Measurements from ENCODE around the gene SLCO2A1.

The SLCO2A1 gene

GRCh38 chr3:134066651-134067530, 37.2 kb upstream of the SLCO2A1 start:
- Mint-ChIP-seq H3K4me1 (no peaks in the 10 kb centered on the region), H3K27me3 (peaks cover 8% of the 10 kb centered on the region), H3K4me3 (no peak overlapping the region), H3K36me3 (no peaks in the 10 kb centered on the region), H3K9me3 (no peaks in the 10 kb centered on the region), H3K27ac (no peak overlapping the region)
- DNase-seq: no peak
- CTCF ChIA-PET: no interaction called here

DNA sequence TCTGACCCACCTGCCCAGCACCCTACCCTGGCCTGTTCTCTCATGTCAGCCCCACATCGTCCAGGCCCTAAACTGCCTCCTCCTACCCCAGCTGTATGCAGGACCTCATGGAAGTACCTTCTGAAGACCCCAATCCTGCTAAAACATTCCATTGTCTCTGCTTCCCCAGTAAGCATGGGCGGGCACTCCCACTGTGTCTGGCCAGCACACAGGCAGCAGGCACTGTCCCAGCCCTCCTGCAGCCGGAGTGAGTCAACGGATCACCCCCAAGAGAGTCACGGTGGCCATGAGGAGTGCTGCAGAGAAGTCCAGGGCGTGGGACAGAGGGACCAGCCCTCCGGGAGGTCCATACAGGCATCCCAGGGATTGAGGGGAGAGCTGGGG, 36.4 kb upstream of the SLCO2A1 start:
- Mint-ChIP-seq H3K36me3 (no peaks in the 10 kb centered on the region), H3K27ac (peak overlapping the region; percentile 54), H3K27me3 (peaks cover 12% of the 10 kb centered on the region), H3K4me1 (no peaks in the 10 kb centered on the region), H3K9me3 (no peaks in the 10 kb centered on the region), H3K4me3 (no peak overlapping the region)
- DNase-seq: no peak
- CTCF ChIA-PET: no interaction called here

DNA sequence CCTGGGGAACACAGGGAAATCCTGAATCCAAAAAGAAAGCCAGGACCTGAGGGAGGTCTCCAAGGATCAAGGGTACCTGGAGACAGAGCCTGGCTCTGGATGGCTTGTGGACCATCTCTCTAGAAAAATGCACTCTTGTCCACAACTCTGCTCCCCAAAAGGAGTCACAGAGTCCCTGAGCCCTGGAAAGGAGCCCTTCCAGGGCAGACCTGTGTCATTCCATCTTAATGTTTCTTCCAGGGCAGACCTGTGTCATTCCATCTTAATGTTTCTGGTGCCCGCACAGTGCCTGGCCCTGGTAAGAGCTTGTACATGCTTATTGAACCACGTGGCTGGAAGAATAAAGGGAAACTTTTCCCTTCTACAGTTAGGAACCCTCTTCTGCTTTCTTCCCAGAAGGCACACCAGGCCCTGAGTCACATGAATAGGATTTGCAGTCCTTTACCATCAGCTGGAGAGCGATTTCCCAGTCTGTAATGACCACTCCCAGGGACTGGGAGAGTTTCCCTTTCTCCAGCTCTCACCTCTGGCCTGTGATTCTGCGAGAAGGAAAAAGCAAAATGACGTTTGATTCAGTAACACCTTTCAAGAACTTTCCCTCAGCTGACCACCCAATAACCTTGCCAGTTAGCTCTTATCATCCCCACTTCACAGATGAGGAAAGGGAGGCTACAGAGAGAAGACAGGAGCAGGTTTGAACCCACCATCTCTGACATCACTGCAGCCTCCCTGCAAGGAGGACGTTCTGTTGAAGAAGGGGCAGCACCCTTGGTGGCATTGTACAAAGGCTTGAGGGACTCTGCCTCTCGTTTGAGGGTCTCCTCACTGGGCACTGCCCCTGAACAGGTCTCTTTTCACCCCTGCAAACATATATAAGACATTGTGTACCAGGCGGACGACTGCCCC, 35.8 kb upstream of the SLCO2A1 start:
- no peak overlapping the region for H3K4me3 Mint-ChIP-seq
- H3K27ac Mint-ChIP-seq: no peak overlapping the region
- H3K27me3 Mint-ChIP-seq: peaks cover 16% of the 10 kb centered on the region
- H3K9me3 Mint-ChIP-seq: no peaks in the 10 kb centered on the region
- no peaks in the 10 kb centered on the region for H3K4me1 Mint-ChIP-seq
- CTCF ChIA-PET: no interaction called here
- H3K36me3 Mint-ChIP-seq: no peaks in the 10 kb centered on the region
- DNase-seq: no peak

DNA sequence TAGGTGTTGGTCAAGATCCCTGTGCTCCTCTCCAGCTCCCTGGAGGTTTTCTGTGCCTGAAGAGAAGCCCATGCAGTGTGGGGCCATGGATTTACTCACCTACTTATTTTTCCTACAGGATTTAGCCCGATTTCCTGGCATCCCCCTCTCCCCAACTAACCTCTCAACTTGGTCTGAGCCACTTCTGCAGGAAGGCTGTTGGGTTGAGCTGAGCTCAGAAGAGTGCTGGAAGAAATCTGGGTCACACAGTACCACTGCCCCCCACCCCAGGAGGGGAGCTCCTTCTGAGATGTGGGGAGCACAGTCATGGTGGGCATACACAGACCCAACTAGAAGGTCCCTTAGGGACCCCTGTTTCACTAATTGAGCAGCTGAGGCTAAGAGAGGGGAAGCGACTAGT, 34.4 kb upstream of the SLCO2A1 start:
- CTCF ChIA-PET: no interaction called here
- Mint-ChIP-seq H3K27ac (no peak overlapping the region), H3K4me1 (no peaks in the 10 kb centered on the region), H3K36me3 (no peaks in the 10 kb centered on the region), H3K4me3 (no peak overlapping the region), H3K9me3 (no peaks in the 10 kb centered on the region), H3K27me3 (peaks cover 22% of the 10 kb centered on the region)
- no peak for DNase-seq

- no peak for DNase-seq
- Mint-ChIP-seq H3K4me1 (peaks cover 11% of the 10 kb centered on the region), H3K36me3 (no peaks in the 10 kb centered on the region), H3K4me3 (no peak overlapping the region), H3K9me3 (no peaks in the 10 kb centered on the region), H3K27me3 (peaks cover 33% of the 10 kb centered on the region), H3K27ac (no peak overlapping the region)
- CTCF ChIA-PET: no interaction called here
These were observed 31.7 kb upstream of the SLCO2A1 start for GRCh38 chr3:134061401-134061800.

GRCh38 chr3:134060561-134061385, 31.0 kb upstream of the SLCO2A1 start:
- Mint-ChIP-seq H3K9me3 (no peaks in the 10 kb centered on the region), H3K4me1 (peaks cover 11% of the 10 kb centered on the region), H3K36me3 (no peaks in the 10 kb centered on the region), H3K27me3 (peaks cover 33% of the 10 kb centered on the region), H3K27ac (no peak overlapping the region), H3K4me3 (no peak overlapping the region)
- no peak for DNase-seq
- CTCF ChIA-PET: interaction anchor here (0.6 kb wide), 1 partner anchor 79 kb away, joined by 3 read pairs; no protein-coding TSS in a partner anchor

GRCh38 chr3:134059671-134060560, 30.2 kb upstream of the SLCO2A1 start:
- H3K36me3 Mint-ChIP-seq: no peaks in the 10 kb centered on the region
- no peaks in the 10 kb centered on the region for H3K9me3 Mint-ChIP-seq
- no peak overlapping the region for H3K27ac Mint-ChIP-seq
- peaks cover 13% of the 10 kb centered on the region for H3K4me1 Mint-ChIP-seq
- peaks cover 35% of the 10 kb centered on the region for H3K27me3 Mint-ChIP-seq
- no peak overlapping the region for H3K4me3 Mint-ChIP-seq
- CTCF ChIA-PET: interaction anchor here (0.6 kb wide), 1 partner anchor 78 kb away, joined by 3 read pairs; no protein-coding TSS in a partner anchor
- DNase-seq: no peak

- H3K27ac Mint-ChIP-seq: no peak overlapping the region
- no peak overlapping the region for H3K4me3 Mint-ChIP-seq
- H3K36me3 Mint-ChIP-seq: no peaks in the 10 kb centered on the region
- no peak for DNase-seq
- peaks cover 17% of the 10 kb centered on the region for H3K4me1 Mint-ChIP-seq
- H3K9me3 Mint-ChIP-seq: no peaks in the 10 kb centered on the region
- peaks cover 38% of the 10 kb centered on the region for H3K27me3 Mint-ChIP-seq
- CTCF ChIA-PET: no interaction called here
These were observed 29.4 kb upstream of the SLCO2A1 start for GRCh38 chr3:134059035-134059601.

- CTCF ChIA-PET: no interaction called here
- no peak for DNase-seq
- Mint-ChIP-seq H3K4me3 (no peak overlapping the region), H3K9me3 (no peaks in the 10 kb centered on the region), H3K27ac (no peak overlapping the region), H3K27me3 (peaks cover 31% of the 10 kb centered on the region), H3K4me1 (peaks cover 17% of the 10 kb centered on the region), H3K36me3 (no peaks in the 10 kb centered on the region)
These were observed 28.0 kb upstream of the SLCO2A1 start for GRCh38 chr3:134057654-134058110.

GRCh38 chr3:134057006-134057653, 27.4 kb upstream of the SLCO2A1 start:
- H3K27ac Mint-ChIP-seq: no peak overlapping the region
- CTCF ChIA-PET: no interaction called here
- no peak overlapping the region for H3K4me3 Mint-ChIP-seq
- peaks cover 17% of the 10 kb centered on the region for H3K4me1 Mint-ChIP-seq
- no peaks in the 10 kb centered on the region for H3K9me3 Mint-ChIP-seq
- H3K27me3 Mint-ChIP-seq: peaks cover 31% of the 10 kb centered on the region
- no peaks in the 10 kb centered on the region for H3K36me3 Mint-ChIP-seq
- DNase-seq: no peak

DNA sequence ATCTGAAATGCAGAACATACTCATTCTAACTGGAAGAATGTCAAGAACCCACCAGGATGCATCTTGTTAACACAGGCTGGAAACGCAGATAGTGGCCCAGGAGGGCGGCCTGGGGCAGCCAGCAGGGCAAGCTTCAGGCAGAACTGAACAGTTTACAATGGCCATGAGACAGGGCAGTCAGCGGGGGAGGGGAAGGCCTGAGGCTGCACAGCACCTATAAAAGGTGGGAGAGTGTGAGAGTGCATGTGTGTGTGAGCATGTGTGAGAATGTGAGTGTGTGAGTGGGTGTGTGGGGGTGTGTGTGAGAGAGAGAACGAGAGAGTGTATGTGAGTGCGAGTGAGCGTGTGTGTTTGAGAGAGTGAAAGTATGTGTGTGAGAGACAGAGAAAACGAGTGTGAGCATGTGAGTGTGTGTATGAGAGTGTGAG, 26.8 kb upstream of the SLCO2A1 start:
- H3K27ac Mint-ChIP-seq: no peak overlapping the region

GRCh38 chr3:134055661-134056060, 25.9 kb upstream of the SLCO2A1 start:
- no peak for DNase-seq
- Mint-ChIP-seq H3K9me3 (no peaks in the 10 kb centered on the region), H3K27me3 (peaks cover 30% of the 10 kb centered on the region), H3K4me3 (no peak overlapping the region), H3K36me3 (no peaks in the 10 kb centered on the region), H3K4me1 (peaks cover 17% of the 10 kb centered on the region), H3K27ac (no peak overlapping the region)
- CTCF ChIA-PET: no interaction called here

More for the DNA sequence above, 26.8 kb upstream of the SLCO2A1 start:
- H3K36me3 Mint-ChIP-seq: no peaks in the 10 kb centered on the region
- no peak for DNase-seq
- H3K4me3 Mint-ChIP-seq: no peak overlapping the region
- H3K4me1 Mint-ChIP-seq: peaks cover 17% of the 10 kb centered on the region
- peaks cover 30% of the 10 kb centered on the region for H3K27me3 Mint-ChIP-seq
- H3K9me3 Mint-ChIP-seq: no peaks in the 10 kb centered on the region
- CTCF ChIA-PET: no interaction called here
